ES-I3 (cell line): ENCODE results near the gene ZNF593.

ENCODE experiments used
- H3K36me3 ChIP-seq: 2 replicates; pipeline ENCODE4 v1.6.1; 2013; ENCODE audit warnings: mild to moderate bottlenecking, low read length, control low read depth, moderate library complexity; ENCODE audit not compliant: insufficient read depth
- H3K4me1 ChIP-seq: 2 replicates; pipeline ENCODE4 v1.6.1; 2013; ENCODE audit warnings: mild to moderate bottlenecking, control low read depth, low read length; ENCODE audit not compliant: insufficient read depth
- H3K9ac ChIP-seq: 2 replicates; pipeline ENCODE4 v1.6.1; 2013; ENCODE audit warnings: low read depth, mild to moderate bottlenecking, low read length, moderate library complexity
- H3K9me3 ChIP-seq: 2 replicates; pipeline ENCODE4 v1.6.1; 2013; ENCODE audit warnings: mild to moderate bottlenecking, low read length, moderate library complexity; ENCODE audit not compliant: control insufficient read depth, insufficient read depth

ZNF593 gene

GRCh38 chr1:26169669-26170471, at the start of gene ZNF593:
Gene ZNF593 (plus strand): TSS chr1:26169908. CDS start chr1:26169984, 76 bp downstream.
- Histone ChIP-seq H3K9ac (peak within 1 kb of the TSS; percentile 98), H3K36me3 (no peaks in the 10 kb centered on the region), H3K4me1 (peaks cover 11% of the 10 kb centered on the region), H3K9me3 (no peaks in the 10 kb centered on the region)

- Histone ChIP-seq H3K4me1 (peaks cover 8% of the 10 kb centered on the region), H3K9ac (no peak overlapping the region), H3K9me3 (no peaks in the 10 kb centered on the region), H3K36me3 (no peaks in the 10 kb centered on the region)
These were observed 47.6 kb upstream of the ZNF593 start for GRCh38 chr1:26121854-26122773.

- Histone ChIP-seq H3K4me1 (peaks cover 16% of the 10 kb centered on the region), H3K9me3 (no peaks in the 10 kb centered on the region), H3K9ac (no peak overlapping the region), H3K36me3 (no peaks in the 10 kb centered on the region)
These were observed 46.4 kb upstream of the ZNF593 start for GRCh38 chr1:26122988-26123973.

- H3K9ac ChIP-seq: no peak overlapping the region
- peaks cover 16% of the 10 kb centered on the region for H3K4me1 ChIP-seq
- H3K9me3 ChIP-seq: no peaks in the 10 kb centered on the region
- H3K36me3 ChIP-seq: no peaks in the 10 kb centered on the region
These were observed 45.0 kb upstream of the ZNF593 start for GRCh38 chr1:26124418-26125331.

GRCh38 chr1:26125382-26125781, 44.3 kb upstream of the ZNF593 start:
- Histone ChIP-seq H3K9ac (no peak overlapping the region), H3K36me3 (no peaks in the 10 kb centered on the region), H3K9me3 (no peaks in the 10 kb centered on the region), H3K4me1 (peaks cover 16% of the 10 kb centered on the region)

- H3K36me3 ChIP-seq: no peaks in the 10 kb centered on the region
- peaks cover 16% of the 10 kb centered on the region for H3K4me1 ChIP-seq
- no peak overlapping the region for H3K9ac ChIP-seq
- no peaks in the 10 kb centered on the region for H3K9me3 ChIP-seq
These were observed 43.8 kb upstream of the ZNF593 start for GRCh38 chr1:26125946-26126320.

GRCh38 chr1:26126321-26127084, 43.2 kb upstream of the ZNF593 start:
- Histone ChIP-seq H3K9ac (no peak overlapping the region), H3K4me1 (peaks cover 16% of the 10 kb centered on the region), H3K9me3 (no peaks in the 10 kb centered on the region), H3K36me3 (no peaks in the 10 kb centered on the region)

GRCh38 chr1:26127235-26128163, 42.2 kb upstream of the ZNF593 start:
- Histone ChIP-seq H3K36me3 (no peaks in the 10 kb centered on the region), H3K9ac (no peak overlapping the region), H3K4me1 (peaks cover 16% of the 10 kb centered on the region), H3K9me3 (no peaks in the 10 kb centered on the region)

GRCh38 chr1:26129778-26130177, 39.9 kb upstream of the ZNF593 start:
- H3K4me1 ChIP-seq: peaks cover 16% of the 10 kb centered on the region
- H3K36me3 ChIP-seq: no peaks in the 10 kb centered on the region
- H3K9ac ChIP-seq: no peak overlapping the region
- no peaks in the 10 kb centered on the region for H3K9me3 ChIP-seq

GRCh38 chr1:26130695-26131094, 39.0 kb upstream of the ZNF593 start:
- H3K36me3 ChIP-seq: no peaks in the 10 kb centered on the region
- H3K9me3 ChIP-seq: no peaks in the 10 kb centered on the region
- H3K9ac ChIP-seq: no peak overlapping the region
- peaks cover 16% of the 10 kb centered on the region for H3K4me1 ChIP-seq

- Histone ChIP-seq H3K9me3 (no peaks in the 10 kb centered on the region), H3K9ac (no peak overlapping the region), H3K4me1 (peaks cover 6% of the 10 kb centered on the region; the same call in 1 of the 2 replicates), H3K36me3 (no peaks in the 10 kb centered on the region)
These were observed 37.4 kb upstream of the ZNF593 start for GRCh38 chr1:26132128-26132833.
